ENCODE measurements around the gene LMNA. TPM values are rescaled to one million over a fixed set of nuclear protein-coding genes. Genes with fewer than 3 reads are reported as not detected.
"Not testable (repeated sequence)": the region's sequence is repeated elsewhere in the genome, so short reads cannot be mapped to it uniquely, and the experiment has no call there.

LMNA gene
- total RNA-seq, 1 donor = 854 TPM

GRCh38 chr1:156119503-156120209, 5.1 kb downstream of the LMNA start:
- Histone ChIP-seq H3K4me1 (ENCODE audit: insufficient read depth, low read length) (peaks cover 73% of the 10 kb centered on the region), H3K27ac (ENCODE audit: low read depth, low read length) (peak overlapping the region; percentile 100), H4K20me1 (ENCODE audit: insufficient read depth, low read length) (peaks cover 59% of the 10 kb centered on the region), H3K36me3 (ENCODE audit: insufficient read depth, low read length) (peaks cover 23% of the 10 kb centered on the region), H3K9me3 (ENCODE audit: low read depth, low read length) (no peaks in the 10 kb centered on the region), H3K4me3 (ENCODE audit: insufficient read depth, low read length) (peak overlapping the region; percentile 39), H3K4me2 (ENCODE audit: insufficient read depth, low read length) (peak overlapping the region; percentile 84), H3K79me2 (ENCODE audit: insufficient read depth, low read length) (peaks cover 95% of the 10 kb centered on the region), H2AFZ (ENCODE audit: low read length) (no peak overlapping the region), H3K27me3 (ENCODE audit: insufficient read depth, low read length) (no peaks in the 10 kb centered on the region)
- no peak for DNase-seq (ENCODE audit: insufficient read length, low spot score, missing footprints)
- TF ChIP-seq, protein P1, sequence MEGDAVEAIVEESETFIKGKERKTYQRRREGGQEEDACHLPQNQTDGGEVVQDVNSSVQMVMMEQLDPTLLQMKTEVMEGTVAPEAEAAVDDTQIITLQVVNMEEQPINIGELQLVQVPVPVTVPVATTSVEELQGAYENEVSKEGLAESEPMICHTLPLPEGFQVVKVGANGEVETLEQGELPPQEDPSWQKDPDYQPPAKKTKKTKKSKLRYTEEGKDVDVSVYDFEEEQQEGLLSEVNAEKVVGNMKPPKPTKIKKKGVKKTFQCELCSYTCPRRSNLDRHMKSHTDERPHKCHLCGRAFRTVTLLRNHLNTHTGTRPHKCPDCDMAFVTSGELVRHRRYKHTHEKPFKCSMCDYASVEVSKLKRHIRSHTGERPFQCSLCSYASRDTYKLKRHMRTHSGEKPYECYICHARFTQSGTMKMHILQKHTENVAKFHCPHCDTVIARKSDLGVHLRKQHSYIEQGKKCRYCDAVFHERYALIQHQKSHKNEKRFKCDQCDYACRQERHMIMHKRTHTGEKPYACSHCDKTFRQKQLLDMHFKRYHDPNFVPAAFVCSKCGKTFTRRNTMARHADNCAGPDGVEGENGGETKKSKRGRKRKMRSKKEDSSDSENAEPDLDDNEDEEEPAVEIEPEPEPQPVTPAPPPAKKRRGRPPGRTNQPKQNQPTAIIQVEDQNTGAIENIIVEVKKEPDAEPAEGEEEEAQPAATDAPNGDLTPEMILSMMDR (IDR thresholded peaks at IDR 0.05; ENCODE audit: extremely low read depth, low read depth, low read length) = no peak

GRCh38 chr1:156120318-156120717, 5.8 kb downstream of the LMNA start:
- peaks cover 52% of the 10 kb centered on the region for H4K20me1 ChIP-seq (ENCODE audit: insufficient read depth, low read length)
- peaks cover 23% of the 10 kb centered on the region for H3K36me3 ChIP-seq (ENCODE audit: insufficient read depth, low read length)
- H3K79me2 ChIP-seq (ENCODE audit: insufficient read depth, low read length) = peaks cover 95% of the 10 kb centered on the region
- H3K4me3 ChIP-seq (ENCODE audit: insufficient read depth, low read length) = peak overlapping the region; percentile 28
- H3K4me1 ChIP-seq (ENCODE audit: insufficient read depth, low read length) = peaks cover 79% of the 10 kb centered on the region
- no peaks in the 10 kb centered on the region for H3K9me3 ChIP-seq (ENCODE audit: low read depth, low read length)
- no peak for DNase-seq (ENCODE audit: insufficient read length, low spot score, missing footprints)
- no peak overlapping the region for H2AFZ ChIP-seq (ENCODE audit: low read length)
- H3K4me2 ChIP-seq (ENCODE audit: insufficient read depth, low read length) = peak overlapping the region; percentile 84
- TF ChIP-seq, protein P1 (IDR thresholded peaks at IDR 0.05; ENCODE audit: extremely low read depth, low read depth, low read length) = no peak
- H3K27ac ChIP-seq (ENCODE audit: low read depth, low read length) = peak overlapping the region; percentile 100
- H3K27me3 ChIP-seq (ENCODE audit: insufficient read depth, low read length) = no peaks in the 10 kb centered on the region

- Histone ChIP-seq H4K20me1 (ENCODE audit: insufficient read depth, low read length) (peaks cover 45% of the 10 kb centered on the region), H3K36me3 (ENCODE audit: insufficient read depth, low read length) (peaks cover 23% of the 10 kb centered on the region), H3K27ac (ENCODE audit: low read depth, low read length) (peak overlapping the region; percentile 100), H3K4me3 (ENCODE audit: insufficient read depth, low read length) (peak overlapping the region; percentile 53), H3K79me2 (ENCODE audit: insufficient read depth, low read length) (peaks cover 89% of the 10 kb centered on the region), H3K4me1 (ENCODE audit: insufficient read depth, low read length) (peaks cover 85% of the 10 kb centered on the region), H3K4me2 (ENCODE audit: insufficient read depth, low read length) (peak overlapping the region; percentile 84)
- H3K9me3 ChIP-seq (ENCODE audit: low read depth, low read length); H3K27me3 ChIP-seq (ENCODE audit: insufficient read depth, low read length); H2AFZ ChIP-seq (ENCODE audit: low read length); DNase-seq (ENCODE audit: insufficient read length, low spot score, missing footprints): not testable (repeated sequence)
Observed at GRCh38 chr1:156121005-156121404, 6.5 kb downstream of the LMNA start.

DNA sequence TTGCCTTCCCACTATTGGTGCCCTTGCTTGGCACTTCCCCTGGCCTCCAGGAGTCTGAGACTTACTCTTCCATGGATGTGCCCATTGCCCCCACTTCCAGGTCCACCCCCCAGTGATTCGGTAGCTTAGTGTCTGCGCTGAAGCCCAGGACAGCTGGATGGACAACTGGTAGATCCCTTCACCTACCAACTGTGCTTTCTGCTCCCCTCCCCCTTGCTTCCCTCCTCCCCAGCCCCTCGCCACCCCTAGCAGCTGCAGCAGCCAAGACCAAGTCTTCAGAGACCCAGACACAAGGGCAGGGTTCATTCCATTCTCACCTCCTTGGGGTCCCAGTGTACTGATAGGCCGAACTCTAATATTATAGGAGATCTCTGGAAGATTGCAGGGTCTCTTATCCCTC, 6.9 kb downstream of the LMNA start:
- Histone ChIP-seq H2AFZ (ENCODE audit: low read length) (no peak overlapping the region), H3K9me3 (ENCODE audit: low read depth, low read length) (no peaks in the 10 kb centered on the region), H4K20me1 (ENCODE audit: insufficient read depth, low read length) (peaks cover 43% of the 10 kb centered on the region), H3K4me2 (ENCODE audit: insufficient read depth, low read length) (peak overlapping the region; percentile 84), H3K27ac (ENCODE audit: low read depth, low read length) (peak overlapping the region; percentile 100), H3K4me1 (ENCODE audit: insufficient read depth, low read length) (peaks cover 88% of the 10 kb centered on the region), H3K36me3 (ENCODE audit: insufficient read depth, low read length) (peaks cover 23% of the 10 kb centered on the region), H3K4me3 (ENCODE audit: insufficient read depth, low read length) (peak overlapping the region; percentile 53), H3K79me2 (ENCODE audit: insufficient read depth, low read length) (peaks cover 85% of the 10 kb centered on the region), H3K27me3 (ENCODE audit: insufficient read depth, low read length) (no peaks in the 10 kb centered on the region)
- TF ChIP-seq, protein P1 (IDR thresholded peaks at IDR 0.05; ENCODE audit: extremely low read depth, low read depth, low read length) = no peak
- no peak for DNase-seq (ENCODE audit: insufficient read length, low spot score, missing footprints)
